SK-N-SH (cell line): ENCODE results near the gene LTBP1. TPM values are rescaled to one million over a fixed set of nuclear protein-coding genes. Genes with fewer than 3 reads are reported as not detected.
A peak's percentile ranks its signal among the peaks of the same experiment; 100 is the strongest.

Source experiments
- CTCF ChIA-PET: fragments of 300-600, 350-600 bp; formaldehyde crosslinking; extraction: SDS; loops from one replicate; lab custom pipeline; 2021; lab: Yijun Ruan, JAX
- POLR2A ChIA-PET: fragments of 350-600 bp; sonication (Branson Sonifier 250); formaldehyde crosslinking; extraction: SDS; loops from one replicate; lab custom pipeline; 2020; ENCODE audit warnings: antibody characterized with exemption, inconsistent platforms; lab: Yijun Ruan, JAX
- DNase-seq: peaks from one replicate; pipeline ENCODE4 v3.0.0; 2012
- H2AFZ ChIP-seq: fragments of 200-600 bp; sonication (generic); 2 replicates; pipeline ENCODE4 v1.8.1; 2016; ENCODE audit warnings: antibody characterized with exemption, mild to moderate bottlenecking, low read depth
- H3F3A ChIP-seq: fragments of 200-600 bp; sonication (generic); replicated peaks from 2 replicates; pipeline ENCODE3; 2016; ENCODE audit warnings: antibody characterized with exemption, mild to moderate bottlenecking; ENCODE audit not compliant: insufficient read depth
- H3K27ac ChIP-seq, 2 experiments: fragments of 200-500 bp in 1 of 2; fragments of 200-600 bp in 1 of 2; sonication (Bioruptor generic) in 1 of 2; sonication (generic), shearing (Covaris generic) in 1 of 2; 2 replicates each; pipeline versions ENCODE4 v1.5.1 to v1.6.1; 2014 to 2016; ENCODE audit warnings: low read depth in 2 of 2, inconsistent platforms in 1 of 2, low read length in 1 of 2, mild to moderate bottlenecking in 1 of 2, mixed read lengths in 1 of 2
- H3K27me3 ChIP-seq: fragments of 200-600 bp; sonication (generic), shearing (Covaris generic); 2 replicates; pipeline ENCODE4 v1.6.1; 2016; ENCODE audit warnings: mixed run types; ENCODE audit not compliant: insufficient read depth
- H3K36me3 ChIP-seq, 2 experiments: fragments of 200-500 bp in 1 of 2; fragments of 200-600 bp in 1 of 2; sonication (Bioruptor generic) in 1 of 2; sonication (generic) in 1 of 2; replicated peaks in 1 of 2; 2 replicates each; pipeline versions ENCODE3 to v1.5.1; 2014 to 2016; ENCODE audit warnings: low read length in 1 of 2, mild to moderate bottlenecking in 1 of 2; ENCODE audit not compliant: insufficient read depth in 2 of 2, control insufficient read depth in 1 of 2
- H3K4me1 ChIP-seq, 2 experiments: fragments of 200-500 bp in 1 of 2; fragments of 200-600 bp in 1 of 2; sonication (Bioruptor generic) in 1 of 2; sonication (generic), shearing (Covaris generic) in 1 of 2; 2 replicates each; pipeline versions ENCODE4 v1.5.1 to v1.6.1; 2014 to 2016; ENCODE audit warnings: low read depth in 1 of 2, low read length in 1 of 2, mixed run types in 1 of 2; ENCODE audit not compliant: insufficient read depth in 2 of 2, control insufficient read depth in 1 of 2
- H3K4me2 ChIP-seq: fragments of 200-600 bp; sonication (generic), shearing (Covaris generic); 2 replicates; pipeline ENCODE4 v1.6.1; 2017; ENCODE audit warnings: mixed run types
- H3K4me3 ChIP-seq, 2 experiments: fragments of 200-500 bp in 1 of 2; fragments of 200-600 bp in 1 of 2; sonication (Bioruptor generic) in 1 of 2; sonication (generic), shearing (Covaris generic) in 1 of 2; 2 replicates each; pipeline versions ENCODE4 v1.5.1 to v1.8.1; 2014 to 2016; ENCODE audit warnings: low read depth in 2 of 2, inconsistent platforms in 1 of 2, low read length in 1 of 2, mild to moderate bottlenecking in 1 of 2, mixed read lengths in 1 of 2, moderate library complexity in 1 of 2
- H3K79me2 ChIP-seq: fragments of 200-600 bp; sonication (generic); 2 replicates; pipeline ENCODE4 v1.8.1; 2017; ENCODE audit warnings: mild to moderate bottlenecking; ENCODE audit not compliant: insufficient read depth
- H3K9ac ChIP-seq: fragments of 200-600 bp; sonication (generic); 2 replicates; pipeline ENCODE4 v1.6.1; 2017; ENCODE audit warnings: mixed run types
- H3K9me2 ChIP-seq: fragments of 200-600 bp; sonication (generic); 2 replicates; pipeline ENCODE4 v1.6.1; 2017; ENCODE audit warnings: mixed run types
- H3K9me3 ChIP-seq: fragments of 200-600 bp; sonication (generic); 2 replicates; pipeline ENCODE4 v1.6.1; 2017; ENCODE audit warnings: mixed run types, mild to moderate bottlenecking, moderate library complexity
- H4K20me1 ChIP-seq: fragments of 200-600 bp; sonication (generic); 2 replicates; pipeline ENCODE4 v1.6.1; 2017; ENCODE audit warnings: mild to moderate bottlenecking, mixed run types; ENCODE audit not compliant: insufficient read depth
- EP300 ChIP-seq, 2 experiments: IDR thresholded peaks; 2 replicates each; pipeline versions ENCODE4 v1.4.0 to v1.6.1; 2012; ENCODE audit warnings: borderline replicate concordance in 1 of 2, low read depth in 1 of 2, low read length in 1 of 2
- FOSL2 ChIP-seq: IDR thresholded peaks from 2 replicates; pipeline ENCODE4 v1.4.0; 2012; ENCODE audit warnings: low read depth, mild to moderate bottlenecking, moderate library complexity, borderline replicate concordance
- MEF2A ChIP-seq: IDR thresholded peaks from 2 replicates; pipeline ENCODE4 v1.4.0; 2012; ENCODE audit warnings: low read depth, borderline replicate concordance
- NFIC ChIP-seq: IDR thresholded peaks from 2 replicates; pipeline ENCODE4 v1.4.0; 2012; ENCODE audit warnings: borderline replicate concordance
- NRF1 ChIP-seq: IDR thresholded peaks from 2 replicates; pipeline ENCODE4 v1.6.1; 2012; ENCODE audit warnings: low read depth, mild to moderate bottlenecking, low read length
- RCOR1 ChIP-seq: fragments of 150-350 bp; IDR thresholded peaks from 2 replicates; pipeline ENCODE4 v1.6.1; 2017; ENCODE audit warnings: antibody characterized with exemption, low read length
- RXRA ChIP-seq: IDR thresholded peaks from 2 replicates; pipeline ENCODE4 v1.4.0; 2012; ENCODE audit warnings: low read depth, mild to moderate bottlenecking, borderline replicate concordance
- TCF12 ChIP-seq: IDR thresholded peaks from 2 replicates; pipeline ENCODE4 v1.4.0; 2012
- WGBS: methylation state at CpG from one replicate; pipeline ENCODE4 v1.1.6; 2017; ENCODE audit warnings: low lambda C conversion rate; 5-methylcytosine and 5-hydroxymethylcytosine counted together
- polyA plus RNA-seq, 3 experiments: library from polyadenylated mRNA; depleted of rRNA; stranded (reverse); fragments of >200 nt; gene quantifications; 2 replicates each; pipeline ENCODE4 v1.2.3, GENCODE V29; 2012
- TF ChIP-seq, protein P1 (sequence below): IDR thresholded peaks from 2 replicates; pipeline ENCODE4; 2012

The LTBP1 gene
- polyA plus RNA-seq, 1 of the 3 experiments (the other 2 are of a cell fraction), result 467 TPM

GRCh38 chr2:33104726-33105125 lies 158.0 kb downstream of the LTBP1 start:
- WGBS, result 40% methylated on average over 4 of the region's 4 CpGs
- Histone ChIP-seq H3K27me3 (no peaks in the 10 kb centered on the region), H2AFZ (0 out of 2 replicates have a peak overlapping the region, but pooled peaks have one; percentile 2), H3F3A (peaks cover 9% of the 10 kb centered on the region), H3K4me1 (peaks cover 18 to 31% of the 10 kb centered on the region in 2 experiments), H3K9ac (peak overlapping the region; percentile 13; the same call in 1 of the 2 replicates), H4K20me1 (no peaks in the 10 kb centered on the region), H3K27ac (peak overlapping the region in 1 of 2 experiments; percentile 66; a peak in 2 of 4 replicates), H3K9me3 (no peaks in the 10 kb centered on the region), H3K4me3 (no peak overlapping the region), H3K79me2 (no peaks in the 10 kb centered on the region), H3K4me2 (peak overlapping the region; percentile 48), H3K36me3 (no peaks in the 10 kb centered on the region), H3K9me2 (no peaks in the 10 kb centered on the region)
- TF ChIP-seq EP300 (IDR thresholded peaks at IDR 0.05; ENCODE audit: borderline replicate concordance in 1 of 2, low read depth in 1 of 2, low read length in 1 of 2), result peak in 1 of 2 experiments; percentile 9; a peak in 1 of 4 replicates
- peak; percentile 66 for TF ChIP-seq NFIC
- 0 out of 2 replicates have a peak, but pooled peaks have one; percentile 8 for TF ChIP-seq RXRA
- TF ChIP-seq MEF2A, result no peak; the same call in none of the 2 replicates
- TF ChIP-seq, protein P1, sequence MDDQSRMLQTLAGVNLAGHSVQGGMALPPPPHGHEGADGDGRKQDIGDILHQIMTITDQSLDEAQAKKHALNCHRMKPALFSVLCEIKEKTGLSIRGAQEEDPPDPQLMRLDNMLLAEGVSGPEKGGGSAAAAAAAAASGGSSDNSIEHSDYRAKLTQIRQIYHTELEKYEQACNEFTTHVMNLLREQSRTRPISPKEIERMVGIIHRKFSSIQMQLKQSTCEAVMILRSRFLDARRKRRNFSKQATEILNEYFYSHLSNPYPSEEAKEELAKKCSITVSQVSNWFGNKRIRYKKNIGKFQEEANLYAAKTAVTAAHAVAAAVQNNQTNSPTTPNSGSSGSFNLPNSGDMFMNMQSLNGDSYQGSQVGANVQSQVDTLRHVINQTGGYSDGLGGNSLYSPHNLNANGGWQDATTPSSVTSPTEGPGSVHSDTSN, result peak; percentile 57; the same call in 1 of the 2 replicates
- no peak for TF ChIP-seq RCOR1
- TF ChIP-seq FOSL2, result peak; percentile 38; the same call in 1 of the 2 replicates
- peak; percentile 64 for TF ChIP-seq TCF12
- CTCF ChIA-PET, result no interaction called here
- DNase-seq, result no peak
- POLR2A ChIA-PET, result no interaction called here

- no peak overlapping the region for H3K4me3 ChIP-seq
- no peaks in the 10 kb centered on the region for H3K9me3 ChIP-seq
- POLR2A ChIA-PET, result no interaction called here
- CTCF ChIA-PET, result no interaction called here
- no peaks in the 10 kb centered on the region for H4K20me1 ChIP-seq
- peaks cover 0 to 3% of the 10 kb centered on the region in 2 experiments for H3K36me3 ChIP-seq
- H3K9ac ChIP-seq, result no peak overlapping the region
- no peak for DNase-seq
- no peaks in the 10 kb centered on the region for H3K79me2 ChIP-seq
- H3K27ac ChIP-seq, result no peak overlapping the region
- H3K9me2 ChIP-seq, result no peaks in the 10 kb centered on the region
- peaks cover 14 to 31% of the 10 kb centered on the region in 2 experiments for H3K4me1 ChIP-seq
- no peak overlapping the region for H2AFZ ChIP-seq
- H3K27me3 ChIP-seq, result no peaks in the 10 kb centered on the region
- peaks cover 9% of the 10 kb centered on the region for H3F3A ChIP-seq
- TF ChIP-seq TCF12, result peak; percentile 41; the same call in 1 of the 2 replicates
- peak; percentile 40; the same call in 1 of the 2 replicates for TF ChIP-seq RXRA
- no peak for TF ChIP-seq NRF1
- TF ChIP-seq, all 33 proteins: peak for 2
- no peak overlapping the region for H3K4me2 ChIP-seq
These were observed 159.4 kb downstream of the LTBP1 start for GRCh38 chr2:33106115-33106514.
